ENCODE data around the gene ZNF496. TPM values are rescaled to one million over a fixed set of nuclear protein-coding genes. Genes with fewer than 3 reads are reported as not detected.
"Not testable (repeated sequence)": the region's sequence is repeated elsewhere in the genome, so short reads cannot be mapped to it uniquely, and the experiment has no call there.

The ZNF496 gene
- total and polyA plus RNA-seq, 2 of the 4 experiments (the other 2 are of a cell fraction) = 11.7 to 16.2 TPM

DNA sequence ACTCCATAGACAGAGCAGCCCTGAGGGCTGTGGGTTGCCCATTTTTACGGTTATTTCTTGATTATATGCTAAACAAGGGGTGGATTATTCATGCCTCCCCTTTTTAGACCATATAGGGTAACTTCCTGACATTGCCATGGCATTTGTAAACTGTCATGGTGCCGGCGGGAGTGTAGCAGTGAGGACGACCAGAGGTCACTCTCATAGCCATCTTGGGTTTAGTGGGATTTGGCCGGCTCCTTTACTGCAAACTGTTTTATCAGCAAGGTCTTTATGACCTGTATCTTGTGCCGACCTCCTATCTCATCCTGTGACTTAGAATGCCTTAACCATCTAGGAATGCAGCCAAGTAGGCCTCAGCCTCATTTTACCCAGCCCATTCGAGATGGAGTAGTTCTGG is 46.0 kb upstream of the ZNF496 start:
- H3K4me2 ChIP-seq (ENCODE audit: low read depth, low read length); H4K8ac ChIP-seq (ENCODE audit: low read depth in 2 of 2, low read length in 2 of 2); H2AK9ac ChIP-seq (replicated peaks; ENCODE audit: low read depth, low read length, poor library complexity); H3K4ac ChIP-seq (ENCODE audit: low read depth, low read length); H3K79me1 ChIP-seq (ENCODE audit: low read depth in 1 of 2, low read length in 2 of 2); in situ Hi-C loops (cut with MboI; ENCODE audit: low sequenced_read_pairs); intact Hi-C loops (cut with micrococcal nuclease); H3K27ac ChIP-seq (ENCODE audit: insufficient read depth, low read length); H3K14ac ChIP-seq (replicated peaks; ENCODE audit: low read depth, low read length); H3K23ac ChIP-seq (ENCODE audit: low read depth, low read length); H2BK15ac ChIP-seq (ENCODE audit: low read depth, low read length); H2BK20ac ChIP-seq (ENCODE audit: low read depth, low read length); H2AFZ ChIP-seq (replicated peaks; ENCODE audit: low read length, poor library complexity); H2BK5ac ChIP-seq (ENCODE audit: low read depth, low read length, poor library complexity, severe bottlenecking); POLR2A ChIA-PET (ENCODE audit: unreplicated experiment); H3K18ac ChIP-seq (ENCODE audit: low read depth, low read length); H4K5ac ChIP-seq (ENCODE audit: low read depth, low read length); H3K4me3 ChIP-seq (ENCODE audit: insufficient read depth, low read depth, low read length); H4K91ac ChIP-seq (ENCODE audit: insufficient read depth, low read depth, low read length); H3K9me1 ChIP-seq (ENCODE audit: insufficient read depth, low read length); H3K9me3 ChIP-seq (ENCODE audit: control insufficient read depth, insufficient read depth, low read length); H3K27me3 ChIP-seq (ENCODE audit: control insufficient read depth, insufficient read depth, low read length); H4K20me1 ChIP-seq (ENCODE audit: insufficient read depth, low read length); DNase-seq; H3K9ac ChIP-seq (ENCODE audit: low read depth, low read length); H3K56ac ChIP-seq (ENCODE audit: extremely low read depth, insufficient read depth, low read length); ATAC-seq (ENCODE audit: low read depth); H3K36me3 ChIP-seq (ENCODE audit: control insufficient read depth, insufficient read depth, low read length); BruUV-seq (replicated peaks); H2AK5ac ChIP-seq (ENCODE audit: low read depth, low read length); H3K4me1 ChIP-seq (ENCODE audit: control insufficient read depth, insufficient read depth, low read length); H2BK120ac ChIP-seq (ENCODE audit: low read depth, low read length); dilution Hi-C loops (cut with HindIII; ENCODE audit: low sequenced_read_pairs, unreplicated experiment); CTCF ChIA-PET: not testable (repeated sequence)
- no CpG with 5 or more reads among the region's 7 CpGs for WGBS, 2 experiments (ENCODE audit: extremely low coverage in 2 of 2, insufficient read length in 1 of 2)
